HL-60 (cell line): ENCODE measurements around the gene TRMT61A.

Experiments used
- CTCF ChIP-seq: IDR thresholded peaks from one replicate; pipeline ENCODE4 v1.5.1; 2011; ENCODE audit warnings: low read length, control low read depth, inconsistent platforms; ENCODE audit not compliant: insufficient read depth
- POLR2AphosphoS5 ChIP-seq: IDR thresholded peaks from 2 replicates; pipeline ENCODE4 v1.6.1; 2012; ENCODE audit warnings: low read depth

GRCh38 chr14:103530390-103530789 is 1.4 kb downstream of the TRMT61A start:
- TF ChIP-seq CTCF: no peak
- no peak for TF ChIP-seq POLR2AphosphoS5
